Liver (tissue), 9 donors: Measurements from ENCODE around the gene SLC49A3. TPM values are rescaled to one million over a fixed set of nuclear protein-coding genes. Genes with fewer than 3 reads are reported as not detected.

Experiments used
- DNase-seq: peaks from one replicate; pipeline ENCODE4 v3.0.0-alpha.2; 2017; ENCODE audit warnings: low spot score
- H3K27ac ChIP-seq, 2 donors: one replicate each; pipeline ENCODE4 v1.7.0; 2013; ENCODE audit warnings: inconsistent platforms in 2 of 2, low read length in 2 of 2, control low read depth in 1 of 2, low read depth in 1 of 2, mild to moderate bottlenecking in 1 of 2
- H3K27me3 ChIP-seq, 4 donors: one replicate each; pipeline versions ENCODE4 v1.6.1 to v1.7.0; 2013; ENCODE audit warnings: low read length in 3 of 4, inconsistent platforms in 1 of 4, mild to moderate bottlenecking in 1 of 4, moderate library complexity in 1 of 4; ENCODE audit not compliant: control insufficient read depth in 4 of 4, insufficient read depth in 4 of 4
- H3K36me3 ChIP-seq, 4 donors: one replicate each; pipeline versions ENCODE4 v1.6.1 to v1.7.0; 2013; ENCODE audit warnings: low read length in 3 of 4, mild to moderate bottlenecking in 3 of 4, low read depth in 1 of 4, moderate library complexity in 1 of 4; ENCODE audit not compliant: control insufficient read depth in 4 of 4, insufficient read depth in 3 of 4
- H3K4me1 ChIP-seq, 4 donors: one replicate each; pipeline versions ENCODE4 v1.6.1 to v1.7.0; 2013; ENCODE audit warnings: low read length in 3 of 4, mild to moderate bottlenecking in 3 of 4, moderate library complexity in 1 of 4; ENCODE audit not compliant: control insufficient read depth in 4 of 4, insufficient read depth in 4 of 4
- H3K4me3 ChIP-seq, 3 donors: one replicate each; pipeline versions ENCODE4 v1.6.1 to v1.7.0; 2013; ENCODE audit warnings: low read length in 3 of 3, control low read depth in 1 of 3, low read depth in 1 of 3, mild to moderate bottlenecking in 1 of 3
- H3K9ac ChIP-seq, 2 donors: one replicate each; pipeline ENCODE4 v1.7.0; 2013; ENCODE audit warnings: low read length in 2 of 2, mild to moderate bottlenecking in 2 of 2, moderate library complexity in 2 of 2, control low read depth in 1 of 2, low read depth in 1 of 2
- H3K9me3 ChIP-seq, 4 donors: one replicate each; pipeline versions ENCODE4 v1.6.1 to v1.7.0; 2013; ENCODE audit warnings: low read length in 3 of 4; ENCODE audit not compliant: control insufficient read depth in 4 of 4
- GABPA ChIP-seq, 2 donors: IDR thresholded peaks in 1 of 2; conservative IDR thresholded peaks in 1 of 2; 2 replicates each; pipeline ENCODE4 v1.6.1; 2016; ENCODE audit warnings: antibody characterized with exemption in 2 of 2, mild to moderate bottlenecking in 1 of 2, moderate library complexity in 1 of 2
- MAX ChIP-seq: IDR thresholded peaks from 2 replicates; pipeline ENCODE4 v1.6.1; 2016; ENCODE audit warnings: antibody characterized with exemption
- NR2F2 ChIP-seq: IDR thresholded peaks from 2 replicates; pipeline ENCODE4 v1.6.1; 2016; ENCODE audit warnings: antibody characterized with exemption
- REST ChIP-seq: IDR thresholded peaks from 2 replicates; pipeline ENCODE4 v1.6.1; 2016; ENCODE audit warnings: antibody characterized with exemption, mild to moderate bottlenecking
- SP1 ChIP-seq: IDR thresholded peaks from 2 replicates; pipeline ENCODE4 v1.6.1; 2018; ENCODE audit warnings: antibody characterized with exemption, mild to moderate bottlenecking
- TAF1 ChIP-seq: conservative IDR thresholded peaks from 2 replicates; pipeline ENCODE4 v1.6.1; 2016; ENCODE audit warnings: antibody characterized with exemption, mild to moderate bottlenecking
- ZBTB33 ChIP-seq: IDR thresholded peaks from 2 replicates; pipeline ENCODE4 v1.6.1; 2016; ENCODE audit warnings: antibody characterized with exemption
- WGBS: extraction: QIAGEN DNeasy Blood & Tissue Kit; methylation state at CpG from one replicate; pipeline ENCODE4 v1.1.7; 2013; 5-methylcytosine and 5-hydroxymethylcytosine counted together
- polyA plus RNA-seq, 2 donors: library from polyadenylated mRNA; stranded (reverse) in 1 of 2; unstranded in 1 of 2; fragments of 200-250 nt in 1 of 2; fragments of >200 nt in 1 of 2; fragmentation: Nextera tagmentation in 1 of 2; extraction: Ambion mirVana in 1 of 2; gene quantifications; one replicate each; pipeline versions ENCODE4 v1.2.1 to v1.2.3, GENCODE V29; 2013 to 2015
- total RNA-seq, 2 donors: library from RNA; depleted of rRNA; stranded (reverse); fragments of >200 nt; gene quantifications; one replicate each; pipeline ENCODE4 v1.2.3, GENCODE V29; 2014
- donor health status: healthy.
- donor health status: healthy.
- donor health status: healthy.
- donor health status: healthy.
- donor health status: healthy.

SLC49A3 gene
- total and polyA plus RNA-seq, 4 donors = 0.40 to 3.6 (median 2.0) TPM

GRCh38 chr4:726235-726787, 37.4 kb upstream of the SLC49A3 start:
- Histone ChIP-seq H3K9me3 (no peaks in the 10 kb centered on the region), H3K36me3 (peaks cover 3 to 13% (median 4%) of the 10 kb centered on the region in 4 donors), H3K9ac (no peak overlapping the region), H3K4me3 (no peak overlapping the region), H3K27me3 (no peaks in the 10 kb centered on the region), H3K4me1 (peaks cover 0 to 3% (median 0%) of the 10 kb centered on the region in 4 donors), H3K27ac (no peak overlapping the region)
- 74% methylated on average over 16 of the region's 16 CpGs for WGBS
- no peak for DNase-seq
- no peak for TF ChIP-seq ZBTB33
- no peak for TF ChIP-seq REST
- TF ChIP-seq TAF1 = no peak
- no peak for TF ChIP-seq NR2F2
- no peak for TF ChIP-seq MAX

GRCh38 chr4:725391-726234, 36.7 kb upstream of the SLC49A3 start:
- DNase-seq = no peak
- Histone ChIP-seq H3K9me3 (no peaks in the 10 kb centered on the region), H3K9ac (no peak overlapping the region), H3K27ac (no peak overlapping the region), H3K36me3 (peaks cover under 1 to 8% (median 4%) of the 10 kb centered on the region in 4 donors), H3K4me1 (peaks cover 0 to 9% (median 0%) of the 10 kb centered on the region in 4 donors), H3K4me3 (no peak overlapping the region), H3K27me3 (no peaks in the 10 kb centered on the region)
- TF ChIP-seq REST = no peak
- no peak for TF ChIP-seq SP1
- TF ChIP-seq GABPA (IDR thresholded peaks at IDR 0.05 in 1 of 2, conservative IDR thresholded peaks at IDR 0.05 in 1 of 2) = no peak
- TF ChIP-seq MAX = no peak
- WGBS = 95% methylated on average over 41 of the region's 41 CpGs
